Fibroblast of upper back skin (primary cell): Measurements from ENCODE around the gene CTDNEP1.

ENCODE experiments used
- DNase-seq: peaks from one replicate; pipeline ENCODE4 v3.0.0-alpha.2; 2013

CTDNEP1 gene

DNA sequence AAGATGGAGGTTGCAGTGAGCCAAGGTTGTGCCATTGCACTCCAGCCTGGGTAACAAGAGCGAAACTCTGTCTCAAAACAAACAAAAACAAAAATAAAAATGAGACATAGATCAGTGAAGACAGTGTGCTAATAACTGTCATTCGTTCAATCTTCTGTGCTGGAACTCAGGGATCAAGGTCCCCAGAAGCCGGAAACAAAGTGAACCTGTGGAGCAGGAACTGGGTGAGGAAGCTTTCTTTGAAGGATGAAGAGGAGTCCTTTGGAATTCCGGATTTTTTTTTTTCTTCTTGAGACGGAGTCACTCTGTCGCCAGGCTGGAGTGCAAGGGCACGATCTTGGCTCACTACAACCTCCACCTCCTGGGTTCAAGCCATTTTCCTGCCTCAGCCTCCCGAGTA lies 27.9 kb upstream of the CTDNEP1 start:
- no peak for DNase-seq

DNA sequence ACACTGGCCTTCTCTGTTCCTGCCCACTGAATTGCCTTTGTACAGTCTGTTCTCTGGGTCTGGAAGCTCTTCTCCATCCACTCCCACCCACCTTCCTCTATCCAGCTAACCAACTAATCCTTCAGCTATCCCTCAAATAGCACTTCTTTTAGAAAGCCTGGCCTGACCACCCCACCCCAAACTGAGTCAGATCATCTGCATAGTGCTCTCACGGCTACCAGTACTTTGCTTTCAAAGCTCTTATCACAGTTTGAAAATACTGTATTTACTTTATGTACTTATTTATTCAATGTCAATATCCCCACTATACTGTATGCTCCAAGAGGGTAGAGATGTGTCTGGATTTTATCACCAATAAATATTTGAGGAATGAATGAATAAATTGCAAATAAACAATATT lies 15.2 kb upstream of the CTDNEP1 start:
- DNase-seq = no peak

DNA sequence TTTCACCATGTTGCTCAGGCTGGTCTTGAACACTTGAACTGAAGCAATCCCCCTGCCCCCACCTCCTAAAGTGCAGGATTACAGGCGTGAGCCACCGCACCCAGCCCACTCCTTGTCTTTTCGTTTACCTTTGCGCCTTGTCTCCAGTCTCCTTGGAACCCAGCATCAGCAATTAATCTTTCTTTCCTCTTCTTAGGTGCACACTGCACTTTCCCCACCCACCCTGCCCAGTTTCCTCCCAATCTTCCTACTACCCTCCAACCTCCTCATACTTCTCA lies 12.2 kb upstream of the CTDNEP1 start:
- DNase-seq = no peak

DNA sequence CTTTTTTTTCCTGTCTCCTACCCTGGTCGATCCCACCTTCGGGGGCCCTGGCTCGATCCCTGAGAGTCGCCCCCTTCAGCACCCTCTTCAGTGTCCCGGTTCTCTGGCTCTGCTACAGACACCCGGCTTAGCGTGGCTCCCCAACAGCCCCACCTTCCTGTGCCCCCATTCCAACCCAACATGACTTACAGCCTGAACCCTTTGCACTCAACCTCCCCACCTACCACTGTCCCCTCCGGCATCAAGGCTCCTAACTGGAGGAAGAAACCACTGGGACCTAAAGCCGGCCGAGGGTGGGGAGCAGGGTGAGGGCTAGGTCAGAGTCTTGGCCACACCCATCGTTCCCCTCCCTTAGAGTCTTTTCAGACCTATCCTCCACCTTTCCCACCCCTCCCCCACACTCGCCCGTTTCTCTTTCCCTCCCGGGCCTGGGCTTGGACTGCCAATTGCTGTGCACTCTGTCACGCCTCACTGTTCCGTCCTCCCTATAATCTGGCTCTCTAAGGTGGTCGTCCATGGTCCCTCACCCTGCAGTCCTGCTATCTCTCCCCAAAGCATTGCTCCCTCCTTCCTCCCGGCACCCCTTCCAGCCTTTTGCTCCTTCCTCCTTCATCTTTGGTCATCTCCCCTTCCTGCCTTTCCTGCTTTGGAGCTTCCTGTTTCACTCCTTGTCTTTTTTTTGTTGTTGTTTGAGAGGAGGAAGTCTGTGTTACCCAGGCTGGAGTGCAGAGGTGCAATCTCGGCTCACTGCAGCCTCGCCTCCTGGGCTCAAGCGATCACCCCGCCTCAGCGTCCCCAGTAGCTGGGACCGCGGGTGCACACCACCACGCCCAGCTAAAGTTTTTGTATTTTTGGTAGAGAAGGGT lies 11.6 kb upstream of the CTDNEP1 start:
- no peak for DNase-seq

DNA sequence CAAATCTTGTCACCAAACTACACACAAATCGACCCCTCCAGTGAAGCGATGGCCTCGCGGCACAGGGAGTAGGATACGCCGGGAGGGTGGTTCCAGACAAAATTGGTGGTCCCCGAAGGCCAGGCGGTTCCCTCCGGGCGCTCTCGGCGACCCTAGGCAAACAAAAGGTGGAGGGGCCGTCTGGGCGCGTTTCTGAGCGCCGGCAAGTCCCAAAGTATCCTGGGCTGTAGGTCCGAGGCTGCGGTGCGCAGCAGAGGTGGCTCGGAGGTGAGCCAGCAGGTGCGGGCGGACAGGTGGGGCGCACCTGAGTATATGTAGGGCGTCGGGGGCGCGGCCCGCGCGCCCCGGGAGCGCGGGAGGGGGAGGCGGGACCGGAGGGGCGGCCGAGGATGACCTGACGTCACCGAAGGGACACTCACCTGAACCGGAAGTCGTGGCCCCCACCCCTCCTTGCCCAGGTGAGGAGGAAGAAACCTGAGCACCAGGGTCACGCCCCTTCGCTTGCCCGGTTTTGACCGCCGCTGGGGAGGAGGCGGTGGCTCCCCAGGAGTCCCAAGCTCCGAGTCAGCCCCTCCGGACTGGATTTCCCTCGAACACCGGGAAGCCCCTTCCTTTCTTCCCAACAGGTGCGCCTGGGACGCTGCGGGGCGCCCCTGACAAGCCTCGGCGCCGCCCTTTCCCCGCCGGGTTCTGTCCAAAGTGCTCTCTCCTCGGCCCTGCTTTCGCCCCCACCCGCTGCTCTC lies 10.8 kb upstream of the CTDNEP1 start, which contains the start of gene CLDN7:
CLDN7 (minus strand) TSS at position 287 of the 743 bp plus-strand sequence. CDS start 435 bp downstream, outside the sequence.
- DNase-seq = no peak

DNA sequence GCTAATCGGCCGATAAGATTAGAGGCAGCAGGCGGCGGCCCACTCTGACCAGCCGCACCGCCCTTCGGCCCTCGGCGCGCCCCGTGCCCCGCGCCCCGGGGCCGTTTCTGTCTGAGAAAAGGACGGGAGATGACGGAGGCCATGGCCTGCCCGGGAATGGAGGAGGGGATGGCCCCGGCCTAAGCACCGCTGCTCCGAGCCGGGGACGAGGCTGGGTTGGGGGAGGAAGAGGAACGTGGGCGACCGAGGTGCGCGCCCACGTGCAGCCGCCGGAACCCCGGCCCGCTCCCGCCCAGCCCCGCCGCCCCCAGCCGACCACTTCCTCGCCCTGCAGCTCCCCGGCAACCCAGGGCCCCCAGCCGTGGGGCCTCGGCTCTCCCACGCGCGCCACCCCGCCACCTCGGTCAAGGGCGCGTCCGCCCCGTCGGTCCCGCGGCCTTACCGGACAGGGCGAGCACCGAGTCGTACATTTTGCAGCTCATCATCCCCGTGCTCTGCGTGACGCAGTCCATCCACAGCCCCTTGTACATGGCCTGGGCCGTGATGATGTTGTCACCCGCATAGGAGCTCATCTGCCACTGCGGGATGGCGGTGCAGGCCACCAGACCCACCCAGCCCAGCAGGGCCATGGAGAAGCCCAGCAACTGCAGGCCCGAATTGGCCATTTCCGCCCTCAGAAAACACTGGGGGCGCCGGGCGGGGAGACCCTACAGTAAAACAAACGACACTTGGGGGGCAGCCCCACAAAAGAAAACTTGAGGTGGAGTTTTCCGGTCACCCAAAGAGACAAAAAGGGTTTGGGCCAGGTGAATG lies 10.1 kb upstream of the CTDNEP1 start:
- DNase-seq = no peak

DNA sequence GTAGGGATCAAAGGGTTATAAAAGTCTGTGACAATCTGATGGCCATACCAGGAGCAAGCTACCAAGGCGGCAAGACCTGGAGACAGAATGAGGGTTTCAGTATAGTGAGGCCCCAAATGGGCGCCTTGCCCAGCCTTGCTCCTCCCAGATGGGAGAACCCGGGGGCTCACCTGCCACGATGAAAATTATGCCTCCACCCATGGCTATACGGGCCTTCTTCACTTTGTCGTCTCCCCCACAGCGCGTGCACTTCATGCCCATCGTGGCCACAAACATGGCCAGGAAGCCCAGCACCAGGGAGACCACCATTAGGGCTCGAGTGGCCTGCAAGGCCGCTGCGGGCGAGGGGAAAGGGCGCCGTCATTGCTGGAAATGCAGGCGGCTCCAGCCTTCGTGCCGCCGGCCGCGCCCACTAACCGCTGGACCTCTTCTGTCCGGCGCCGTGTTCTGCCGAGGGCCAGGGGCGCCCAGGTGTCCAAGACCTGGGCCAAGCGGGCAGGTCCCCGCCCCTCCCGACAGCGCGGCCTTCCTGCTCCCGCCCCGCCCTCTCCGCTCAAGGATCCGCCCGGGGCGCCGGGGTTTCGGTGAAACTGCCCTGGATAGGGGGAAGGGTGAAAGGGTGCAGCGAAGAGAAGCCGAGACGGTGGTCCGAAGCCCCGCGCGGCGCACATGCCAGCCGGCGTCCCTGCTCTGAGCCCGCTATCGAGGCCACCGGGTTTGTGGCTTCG lies 9.3 kb upstream of the CTDNEP1 start:
- DNase-seq = no peak

DNA sequence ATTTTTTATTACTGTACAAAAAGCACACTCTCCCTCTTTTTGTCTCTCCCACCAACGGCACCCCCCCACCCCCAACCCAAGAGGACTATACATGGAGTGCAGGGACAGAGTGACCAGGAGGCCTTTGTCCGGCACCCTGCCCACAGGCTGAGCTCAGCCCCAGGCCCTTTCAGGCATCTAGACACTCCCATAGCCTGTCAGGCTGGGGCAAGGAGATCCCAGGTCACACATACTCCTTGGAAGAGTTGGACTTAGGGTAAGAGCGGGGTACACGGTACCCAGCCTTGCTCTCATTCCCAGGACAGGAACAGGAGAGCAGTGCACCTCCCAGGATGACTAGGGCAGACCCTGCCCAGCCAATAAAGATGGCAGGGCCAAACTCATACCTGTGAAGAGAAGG lies 8.6 kb upstream of the CTDNEP1 start:
- DNase-seq = no peak

DNA sequence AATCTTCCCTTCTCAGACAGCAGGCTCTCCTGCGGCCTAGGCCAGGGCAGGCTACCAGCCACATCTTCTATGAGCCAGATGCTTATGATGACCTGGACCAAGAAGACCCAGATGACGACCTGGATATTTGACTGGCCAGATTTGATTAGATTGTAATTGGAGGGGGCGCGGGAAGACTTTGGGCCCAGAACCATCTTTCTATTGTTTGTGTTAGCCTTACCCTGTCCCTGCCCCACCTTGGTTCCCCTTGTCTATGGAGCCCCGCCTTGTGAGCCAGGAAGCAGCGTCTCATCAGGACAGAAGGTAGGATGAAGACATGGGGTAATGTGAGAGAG lies 8.0 kb upstream of the CTDNEP1 start:
- DNase-seq = no peak

DNA sequence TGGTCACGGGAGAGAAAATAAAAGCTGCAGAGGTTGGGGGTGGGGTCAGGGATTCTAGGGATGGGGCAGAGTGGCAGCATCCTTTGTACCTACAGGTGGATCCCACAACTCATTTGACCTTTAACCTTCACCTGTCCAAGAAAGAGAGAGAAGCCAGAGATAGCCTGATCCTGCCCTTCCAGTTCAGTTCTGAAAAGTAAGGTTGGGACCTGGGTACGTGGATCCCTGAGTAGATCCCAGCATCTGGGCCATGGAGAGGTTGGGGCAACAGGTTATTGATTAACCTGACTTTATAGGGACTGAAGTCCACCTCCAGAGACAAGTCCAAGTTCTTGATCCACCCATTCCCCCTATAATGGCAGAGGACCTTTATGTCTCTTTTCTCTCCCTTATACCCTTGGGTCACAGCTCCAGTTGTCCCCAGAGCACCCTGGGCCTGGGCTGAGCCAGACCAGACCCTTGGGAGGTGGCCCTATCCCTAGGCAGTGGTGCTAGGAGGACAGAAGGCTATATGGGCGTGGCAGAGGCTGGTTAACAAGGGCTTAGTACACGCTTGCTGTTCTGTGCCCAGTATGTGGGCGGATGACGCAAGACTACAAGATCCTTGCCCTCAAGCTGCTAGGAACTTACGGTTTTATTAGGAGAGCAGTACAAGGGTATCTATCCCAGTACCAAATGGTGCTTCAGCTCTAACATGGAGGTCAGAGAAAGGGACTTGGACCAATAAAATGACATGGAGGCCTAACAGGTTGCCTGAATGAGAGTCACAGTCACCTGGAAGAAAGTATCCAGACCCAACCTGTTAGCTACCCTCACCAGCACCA lies 7.4 kb upstream of the CTDNEP1 start:
- DNase-seq = no peak

DNA sequence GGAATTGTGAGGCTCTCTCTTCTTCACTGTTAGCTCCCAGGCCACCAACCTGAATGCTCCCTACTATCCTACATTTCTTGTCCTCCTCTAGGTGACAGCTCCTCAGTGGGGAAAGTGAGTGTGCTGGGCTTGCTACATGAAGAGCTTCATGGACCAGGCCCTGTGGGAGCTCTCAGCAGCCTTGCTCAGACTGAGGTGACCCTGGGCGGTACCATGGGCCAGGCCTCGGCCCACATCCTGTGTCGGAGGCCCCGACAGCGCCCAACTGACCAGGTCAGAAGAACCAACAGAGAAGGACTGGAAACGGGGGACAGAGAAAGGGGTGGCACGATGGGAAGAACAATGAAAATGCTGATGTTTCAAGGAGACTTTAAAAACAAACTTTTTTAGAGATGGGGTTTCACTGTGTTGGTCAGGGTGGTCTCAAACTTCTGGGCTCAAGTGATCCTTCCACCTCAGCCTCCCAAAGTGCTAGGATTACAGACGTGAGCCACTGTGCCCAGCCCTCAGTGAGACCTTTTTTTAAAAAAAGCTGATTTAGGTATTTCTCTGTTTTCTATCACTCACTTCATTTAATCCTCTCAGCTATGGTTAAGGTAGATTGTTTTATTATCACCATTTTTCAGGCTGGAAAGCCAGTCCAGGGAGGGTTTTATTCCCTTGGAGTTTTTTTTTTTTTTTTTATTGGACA lies 5.4 kb upstream of the CTDNEP1 start:
- no peak for DNase-seq

DNA sequence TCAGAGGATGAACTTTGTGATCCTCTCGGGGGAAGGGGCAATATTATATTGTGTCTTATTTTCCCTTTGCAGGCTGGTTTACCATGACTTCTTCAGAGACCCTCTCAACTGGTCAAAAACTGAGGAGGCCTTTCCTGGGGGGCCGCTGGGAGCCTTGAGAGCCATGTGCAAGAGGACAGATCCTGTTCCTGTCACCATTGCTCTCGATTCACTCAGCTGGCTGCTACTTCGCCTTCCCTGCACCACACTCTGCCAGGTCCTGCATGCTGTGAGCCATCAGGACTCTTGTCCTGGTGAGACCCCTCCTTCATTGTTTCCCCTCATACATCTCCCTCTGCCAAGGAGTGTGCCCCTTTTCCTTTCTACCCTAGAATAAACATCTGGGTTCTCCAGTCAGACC lies 3.0 kb upstream of the CTDNEP1 start:
- DNase-seq = no peak

DNA sequence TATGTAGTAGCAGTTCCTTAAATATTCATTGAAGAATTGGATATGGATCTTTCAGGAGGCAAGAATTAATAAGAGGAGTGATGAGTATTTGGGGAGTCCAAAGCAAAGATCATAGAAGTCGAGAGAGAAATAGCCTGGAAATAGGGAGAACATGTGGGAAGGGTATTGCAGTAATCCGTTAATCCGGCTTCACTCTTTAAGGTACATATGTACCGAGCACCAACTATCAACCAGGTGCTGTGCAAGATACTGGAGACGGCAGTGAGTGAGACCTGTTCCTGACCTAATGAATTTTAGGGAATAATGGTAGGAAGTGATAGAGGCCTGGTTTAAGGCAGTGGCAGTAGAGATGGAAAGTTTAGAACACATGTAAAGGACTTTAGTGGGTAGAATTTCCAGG lies 1.5 kb upstream of the CTDNEP1 start:
- no peak for DNase-seq

DNA sequence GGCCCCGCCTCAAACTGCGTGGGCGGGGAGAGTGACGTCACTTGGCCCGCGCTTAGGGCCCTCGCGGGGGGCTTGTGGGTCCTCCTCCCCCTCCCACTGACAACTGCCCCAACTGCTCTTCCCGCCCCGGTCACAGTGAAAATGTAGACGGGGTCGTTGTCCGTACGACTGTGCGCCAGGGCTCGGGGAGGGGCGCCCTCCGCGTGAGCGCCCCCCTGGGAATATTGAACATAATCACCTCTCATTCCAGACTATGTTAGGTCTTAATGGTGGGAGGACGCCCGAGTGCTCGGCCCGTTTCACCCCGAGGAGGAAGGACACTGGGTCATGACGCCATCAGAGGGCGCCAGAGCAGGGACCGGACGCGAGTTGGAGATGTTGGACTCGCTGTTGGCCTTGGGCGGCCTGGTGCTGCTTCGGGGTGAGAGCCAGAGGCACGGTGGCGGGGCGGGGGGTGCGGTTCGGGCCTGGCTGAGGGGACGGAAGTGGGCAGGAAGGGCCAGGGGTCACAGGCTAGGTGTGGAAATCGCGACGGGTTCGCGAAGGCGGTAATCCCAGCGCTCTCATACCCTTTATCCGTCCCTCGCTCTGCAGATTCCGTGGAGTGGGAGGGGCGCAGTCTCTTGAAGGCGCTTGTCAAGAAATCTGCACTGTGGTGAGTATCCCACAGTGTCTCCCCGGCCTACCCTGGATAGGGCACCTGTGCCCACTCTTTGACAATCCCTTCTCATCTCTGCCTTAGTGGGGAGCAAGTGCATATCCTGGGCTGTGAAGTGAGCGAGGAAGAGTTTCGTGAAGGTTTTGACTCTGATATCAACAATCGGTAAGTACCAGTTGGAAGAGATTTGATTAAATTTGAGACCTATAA lies 876 bp upstream of the CTDNEP1 start, which contains the start of gene ELP5:
ELP5 (plus strand) TSS at position 40 of the 868 bp plus-strand sequence; CDS start at position 376, 336 bp downstream.
- DNase-seq = peak; percentile 95

DNA sequence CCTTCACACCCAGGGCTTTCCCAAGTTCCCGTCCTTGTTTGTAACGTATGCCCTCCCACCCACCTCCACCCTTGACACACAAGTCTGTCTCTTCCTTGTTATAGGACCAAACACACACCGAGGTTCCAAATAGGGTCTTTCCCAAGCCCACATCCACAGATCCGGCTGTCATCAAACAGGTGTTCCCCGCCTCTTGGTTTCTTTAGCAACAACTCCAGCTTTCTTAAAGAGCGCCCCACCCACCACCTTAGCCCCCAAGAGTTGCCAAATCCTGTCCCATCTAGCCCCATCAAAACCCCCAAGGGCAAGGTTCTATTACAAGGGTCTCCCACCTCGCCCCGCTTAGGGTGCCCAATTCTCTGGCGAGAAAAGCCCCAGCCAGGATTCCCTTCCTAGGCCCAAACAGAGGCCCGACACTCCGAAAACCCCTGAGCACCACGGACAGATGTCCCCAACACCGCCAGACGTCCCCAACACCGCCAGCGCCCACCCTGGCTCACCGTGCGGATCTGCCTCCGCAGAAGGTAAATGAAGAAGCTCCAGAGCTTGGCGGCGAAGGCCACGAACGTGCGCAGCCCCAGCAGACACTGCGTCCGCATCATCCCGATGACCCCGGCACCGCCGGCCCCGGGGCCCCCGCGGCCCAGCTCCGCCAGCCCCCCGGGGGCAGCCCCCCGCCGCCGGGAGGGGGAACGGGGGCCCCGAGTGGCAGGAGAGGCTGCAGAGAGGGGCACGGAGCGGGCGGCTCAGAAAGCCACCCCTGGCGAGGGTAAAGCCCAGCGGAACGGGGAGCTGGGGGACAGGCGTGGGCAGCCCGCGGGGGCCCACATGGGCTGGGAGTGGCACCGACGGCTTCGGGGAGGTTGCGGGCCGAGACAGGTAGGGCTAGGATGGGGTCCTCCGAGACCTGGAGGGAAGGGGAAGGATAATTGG lies 573 bp downstream of the CTDNEP1 start:
- DNase-seq = no peak

DNA sequence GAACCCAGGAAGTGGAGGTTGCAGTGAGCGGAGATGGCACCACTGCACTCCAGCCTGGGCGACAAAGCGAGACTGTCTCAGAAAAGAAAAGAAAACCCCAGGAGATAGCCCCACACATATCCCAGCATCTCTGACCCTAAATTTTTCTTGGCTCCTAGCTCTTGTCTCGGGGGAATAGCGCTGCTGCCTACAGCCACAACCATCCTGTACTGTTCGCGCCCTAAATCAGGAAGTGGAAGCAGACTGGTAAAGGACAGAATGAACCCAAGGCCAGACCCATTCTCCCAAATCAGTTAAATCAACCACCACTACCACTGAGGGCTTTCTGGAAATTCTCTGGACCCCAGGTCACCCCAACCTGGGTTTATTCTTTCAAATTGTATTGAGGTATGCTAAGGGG lies 1.7 kb downstream of the CTDNEP1 start:
- no peak for DNase-seq

DNA sequence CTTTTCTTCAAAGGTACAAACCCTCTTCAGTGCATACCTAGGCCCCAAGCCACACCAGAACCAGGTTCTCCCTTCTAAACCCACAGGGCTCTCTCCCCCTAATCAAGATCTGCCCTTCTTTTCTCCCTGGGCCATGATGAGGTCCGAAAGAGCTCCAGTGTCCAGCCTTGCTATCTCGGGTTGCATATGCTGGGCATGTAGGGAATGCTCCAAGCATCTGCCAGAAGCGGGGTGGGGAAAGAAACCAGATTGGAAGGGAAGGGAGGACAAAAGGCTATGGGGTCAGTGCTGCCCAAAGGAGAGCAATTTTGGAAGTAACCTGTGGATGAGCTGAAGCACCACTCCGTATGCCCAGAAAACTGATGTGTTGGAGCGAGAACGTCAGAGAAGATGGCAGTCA lies 2.3 kb downstream of the CTDNEP1 start:
- DNase-seq = no peak

DNA sequence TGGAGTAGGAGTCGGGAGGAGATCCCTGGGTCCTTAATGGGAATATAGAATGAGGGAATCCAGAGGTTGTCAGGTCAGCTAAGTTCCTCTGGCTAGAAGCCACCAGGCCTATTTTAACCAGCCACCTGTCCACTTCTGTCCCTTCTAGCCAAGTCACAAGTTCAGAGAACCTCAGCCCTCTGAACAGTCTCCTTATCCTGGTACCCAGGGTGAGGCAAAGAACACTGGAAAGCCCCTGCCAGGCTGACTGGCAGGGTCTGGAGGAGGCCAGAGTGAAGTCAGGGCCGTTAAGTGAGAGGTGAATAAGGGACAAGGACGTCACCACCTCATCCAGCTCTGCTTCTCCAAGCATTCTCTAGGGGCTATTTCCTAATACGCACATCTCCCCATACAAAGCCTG lies 2.7 kb downstream of the CTDNEP1 start:
- DNase-seq = no peak

DNA sequence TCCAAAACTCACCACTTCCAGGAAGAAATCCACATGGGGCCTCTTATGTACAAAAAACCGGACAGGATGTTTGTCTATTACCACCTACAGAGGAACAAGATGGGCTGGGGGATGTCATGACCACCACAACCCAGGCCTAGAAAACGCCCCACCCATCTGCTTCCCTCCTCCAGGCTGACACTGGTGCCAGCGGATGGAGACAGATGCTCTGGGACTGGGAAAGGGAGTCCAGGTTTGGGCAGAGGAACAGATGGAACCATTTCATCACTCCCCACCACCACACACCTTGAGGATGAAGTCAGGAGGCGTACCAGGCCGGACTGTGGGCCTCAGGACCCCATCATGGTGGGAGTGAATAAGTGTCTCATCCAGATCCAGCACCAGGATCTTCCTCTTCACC lies 4.8 kb downstream of the CTDNEP1 start:
- DNase-seq = no peak
